Endodermal cell (in vitro differentiated cells): Measurements from ENCODE around the gene GPRC5B. TPM values are rescaled to one million over a fixed set of nuclear protein-coding genes. Genes with fewer than 3 reads are reported as not detected.

Experiments
- DNase-seq: peaks from one replicate; pipeline ENCODE4 v3.0.0-alpha.2; 2017
- H3K27ac ChIP-seq: 2 replicates; pipeline ENCODE4 v1.5.1; 2013; ENCODE audit warnings: mild to moderate bottlenecking, low read depth, low read length, moderate library complexity
- H3K27me3 ChIP-seq: 2 replicates; pipeline ENCODE4 v1.6.1; 2013; ENCODE audit warnings: mild to moderate bottlenecking, low read length, moderate library complexity; ENCODE audit not compliant: insufficient read depth, control insufficient read depth, poor library complexity, severe bottlenecking
- H3K36me3 ChIP-seq: 2 replicates; pipeline ENCODE4 v1.7.0; 2013; ENCODE audit warnings: mild to moderate bottlenecking, low read length, moderate library complexity; ENCODE audit not compliant: control insufficient read depth, insufficient read depth
- H3K4me1 ChIP-seq: one replicate; pipeline ENCODE4 v1.7.0; 2013; ENCODE audit warnings: low read length; ENCODE audit not compliant: control insufficient read depth, insufficient read depth
- H3K4me3 ChIP-seq: 2 replicates; pipeline ENCODE4 v1.5.1; 2013; ENCODE audit warnings: mild to moderate bottlenecking, low read length, moderate library complexity
- H3K9ac ChIP-seq: 2 replicates; pipeline ENCODE4 v1.6.1; 2013; ENCODE audit warnings: mild to moderate bottlenecking, low read length, moderate library complexity; ENCODE audit not compliant: poor library complexity, severe bottlenecking; ENCODE audit errors: extremely low read depth
- H3K9me3 ChIP-seq: 2 replicates; pipeline ENCODE4 v1.6.1; 2013; ENCODE audit warnings: mild to moderate bottlenecking, low read length, moderate library complexity; ENCODE audit not compliant: control insufficient read depth
- H3K27ac Mint-ChIP-seq: 2 replicates; pipeline ENCODE4 v1.8.0; 2020; ENCODE audit warnings: mixed read lengths
- H3K27me3 Mint-ChIP-seq: 2 replicates; pipeline ENCODE4 v1.8.0; 2021; ENCODE audit warnings: mild to moderate bottlenecking, mixed read lengths; ENCODE audit not compliant: insufficient read depth
- H3K36me3 Mint-ChIP-seq: 2 replicates; pipeline ENCODE4 v1.8.0; 2020; ENCODE audit warnings: low read depth, mixed read lengths
- H3K4me1 Mint-ChIP-seq: 2 replicates; pipeline ENCODE4 v1.8.0; 2020; ENCODE audit warnings: mixed read lengths
- H3K4me3 Mint-ChIP-seq: 2 replicates; pipeline ENCODE4 v1.8.0; 2020; ENCODE audit warnings: mild to moderate bottlenecking, moderate library complexity, mixed read lengths
- H3K9me3 Mint-ChIP-seq: 2 replicates; pipeline ENCODE4 v1.8.0; 2020; ENCODE audit warnings: mild to moderate bottlenecking, mixed read lengths
- CTCF ChIP-seq: fragments of 200-600 bp; sonication (generic); conservative IDR thresholded peaks from 2 replicates; pipeline ENCODE4 v1.5.0; 2021; ENCODE audit warnings: antibody characterized with exemption, mild to moderate bottlenecking
- WGBS, 2 experiments: methylation state at CpG; one replicate each; pipeline versions ENCODE4 v1.1.5 to v1.1.7; 2013; ENCODE audit warnings: missing lambda C conversion rate in 2 of 2, mixed read lengths in 1 of 2; ENCODE audit not compliant: insufficient coverage in 1 of 2, insufficient read length in 1 of 2; 5-methylcytosine and 5-hydroxymethylcytosine counted together
- total RNA-seq, 2 donors: library from RNA; stranded (reverse); fragmentation: NEBNext Ultra II Directional in 1 of 2; extraction: Animal tissue kit (Norgen Biotek cat#: 25700) in 1 of 2; gene quantifications; 2 replicates in 1 of 2; 3 replicates in 1 of 2; pipeline ENCODE4 v1.2.1, GENCODE V29; 2021

The GPRC5B gene
- total RNA-seq, 2 donors from 2014 or later = 39.5 to 49.1 TPM

DNA sequence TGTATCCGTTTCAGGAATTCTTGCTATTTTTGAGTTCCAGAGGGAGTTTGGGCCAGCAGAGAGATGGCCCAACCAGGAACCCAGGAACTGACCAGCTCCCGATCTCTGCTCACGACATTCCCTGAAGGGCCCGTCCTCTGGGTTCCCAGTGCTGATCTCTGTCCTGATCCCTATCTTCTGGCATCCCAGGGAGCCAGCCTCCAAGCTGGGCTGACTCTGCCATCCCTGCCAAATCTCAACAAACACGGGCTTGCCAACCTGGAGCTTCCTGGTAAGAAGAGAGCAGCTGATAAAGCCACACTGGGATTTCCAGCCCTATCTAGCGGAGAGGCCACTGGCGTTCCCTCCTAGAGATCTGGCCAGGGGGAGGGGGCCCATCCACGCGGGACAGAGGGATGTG, 16.2 kb downstream of the GPRC5B start:
- no peak for TF ChIP-seq CTCF
- Histone ChIP-seq H3K9me3 (no peaks in the 10 kb centered on the region), H3K9ac (no peak overlapping the region), H3K4me3 (no peak overlapping the region), H3K27me3 (no peaks in the 10 kb centered on the region), H3K27ac (no peak overlapping the region), H3K4me1 (no peaks in the 10 kb centered on the region), H3K36me3 (peaks cover 46% of the 10 kb centered on the region)
- Mint-ChIP-seq H3K9me3 (no peaks in the 10 kb centered on the region), H3K4me3 (no peak overlapping the region), H3K27ac (peak overlapping the region; percentile 72), H3K27me3 (no peaks in the 10 kb centered on the region), H3K36me3 (peaks cover 55% of the 10 kb centered on the region), H3K4me1 (no peaks in the 10 kb centered on the region)
- no peak for DNase-seq
- WGBS, 2 experiments = 91 to 93% methylated on average over 9 of the region's 9 CpGs

- peaks cover 5% of the 10 kb centered on the region for H3K4me1 ChIP-seq
- TF ChIP-seq CTCF = no peak
- Mint-ChIP-seq H3K4me3 (no peak overlapping the region), H3K4me1 (peaks cover 25% of the 10 kb centered on the region), H3K9me3 (no peaks in the 10 kb centered on the region), H3K27ac (no peak overlapping the region), H3K27me3 (no peaks in the 10 kb centered on the region), H3K36me3 (peaks cover 52% of the 10 kb centered on the region)
- H3K9me3 ChIP-seq = no peaks in the 10 kb centered on the region
- H3K9ac ChIP-seq = no peak overlapping the region
- no peak overlapping the region for H3K27ac ChIP-seq
- no peaks in the 10 kb centered on the region for H3K27me3 ChIP-seq
- 96 to 97% methylated on average over 5 of the region's 5 CpGs for WGBS, 2 experiments
- no peak for DNase-seq
- H3K36me3 ChIP-seq = peaks cover 34% of the 10 kb centered on the region
- H3K4me3 ChIP-seq = no peak overlapping the region
Observed at GRCh38 chr16:19864566-19864965, 20.1 kb downstream of the GPRC5B start.

DNA sequence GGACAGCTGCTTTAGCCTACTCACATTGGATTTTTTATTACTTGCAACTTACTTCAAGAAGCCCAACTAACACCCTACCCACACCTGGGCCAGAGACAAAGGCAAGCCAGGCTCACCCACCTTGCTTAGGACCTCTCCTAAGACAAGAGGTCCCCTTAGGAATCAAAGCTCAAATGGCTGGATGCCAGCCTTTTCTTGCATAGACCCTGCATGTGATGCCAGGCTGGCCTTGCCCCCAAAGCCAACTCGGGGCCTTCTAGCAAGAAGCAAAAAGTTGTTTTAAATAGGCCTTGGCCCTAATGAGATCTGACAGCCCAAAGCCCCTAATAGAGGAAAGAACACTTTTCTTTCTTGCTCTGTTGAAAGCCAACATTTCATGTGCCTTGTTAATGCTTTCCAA, 20.7 kb downstream of the GPRC5B start:
- Mint-ChIP-seq H3K4me3 (no peak overlapping the region), H3K27ac (no peak overlapping the region), H3K27me3 (no peaks in the 10 kb centered on the region), H3K9me3 (no peaks in the 10 kb centered on the region), H3K36me3 (peaks cover 58% of the 10 kb centered on the region), H3K4me1 (peaks cover 28% of the 10 kb centered on the region)
- Histone ChIP-seq H3K36me3 (peaks cover 40% of the 10 kb centered on the region), H3K27me3 (no peaks in the 10 kb centered on the region), H3K9ac (no peak overlapping the region), H3K4me3 (no peak overlapping the region), H3K4me1 (peaks cover 5% of the 10 kb centered on the region), H3K9me3 (no peaks in the 10 kb centered on the region), H3K27ac (no peak overlapping the region)
- 91 to 100% methylated on average over 1 of the region's 1 CpG for WGBS, 2 experiments
- no peak for DNase-seq
- TF ChIP-seq CTCF = no peak
